ENCODE results near the gene BMERB1. TPM values are rescaled to one million over a fixed set of nuclear protein-coding genes. Genes with fewer than 3 reads are reported as not detected.
"Not testable (repeated sequence)": the region's sequence is repeated elsewhere in the genome, so short reads cannot be mapped to it uniquely, and the experiment has no call there.

Gene BMERB1
- total RNA-seq, 1 donor from 2014 or later = 75.3 TPM

DNA sequence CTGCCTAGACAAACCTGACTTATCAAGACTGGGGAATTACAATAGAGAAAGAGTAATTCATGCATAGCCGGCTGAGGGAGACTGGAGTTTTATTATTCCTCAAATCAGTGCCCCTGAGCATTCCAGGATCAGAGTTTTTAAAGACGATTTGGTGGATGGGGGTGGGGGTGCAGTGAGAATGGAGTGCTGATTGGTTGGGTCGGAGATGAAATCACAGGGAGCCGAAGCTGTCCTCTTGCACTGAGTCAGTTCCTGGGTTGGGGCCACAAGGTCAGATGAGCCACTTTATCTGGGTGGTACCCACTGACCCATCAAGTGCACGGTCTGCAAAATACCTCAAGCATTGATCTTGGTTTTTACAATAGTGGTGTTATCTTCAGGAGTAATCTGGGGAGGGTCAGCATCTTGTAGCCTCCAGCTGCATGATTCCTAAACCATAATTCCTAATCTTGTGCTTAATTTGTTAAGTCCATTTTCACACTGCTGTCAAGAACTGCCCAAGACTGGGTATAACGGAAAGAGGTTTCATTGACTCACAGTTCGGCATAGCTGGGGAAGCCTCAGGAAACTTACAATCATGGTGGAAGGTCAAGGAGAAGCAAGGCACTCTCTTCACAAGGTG is 139.0 kb downstream of the BMERB1 start:
- intact Hi-C loops (cut with micrococcal nuclease) = no loop called here
- Histone ChIP-seq H3K4me3 (no peak overlapping the region), H3K4me1 (peaks cover 12% of the 10 kb centered on the region), H3K27ac (replicated peaks) (no peak overlapping the region), H3K36me3 (peaks cover 5% of the 10 kb centered on the region), H3K9me3 (replicated peaks) (no peaks in the 10 kb centered on the region), H3K27me3 (ENCODE audit: low read depth) (no peaks in the 10 kb centered on the region)
- TF ChIP-seq, protein P1, sequence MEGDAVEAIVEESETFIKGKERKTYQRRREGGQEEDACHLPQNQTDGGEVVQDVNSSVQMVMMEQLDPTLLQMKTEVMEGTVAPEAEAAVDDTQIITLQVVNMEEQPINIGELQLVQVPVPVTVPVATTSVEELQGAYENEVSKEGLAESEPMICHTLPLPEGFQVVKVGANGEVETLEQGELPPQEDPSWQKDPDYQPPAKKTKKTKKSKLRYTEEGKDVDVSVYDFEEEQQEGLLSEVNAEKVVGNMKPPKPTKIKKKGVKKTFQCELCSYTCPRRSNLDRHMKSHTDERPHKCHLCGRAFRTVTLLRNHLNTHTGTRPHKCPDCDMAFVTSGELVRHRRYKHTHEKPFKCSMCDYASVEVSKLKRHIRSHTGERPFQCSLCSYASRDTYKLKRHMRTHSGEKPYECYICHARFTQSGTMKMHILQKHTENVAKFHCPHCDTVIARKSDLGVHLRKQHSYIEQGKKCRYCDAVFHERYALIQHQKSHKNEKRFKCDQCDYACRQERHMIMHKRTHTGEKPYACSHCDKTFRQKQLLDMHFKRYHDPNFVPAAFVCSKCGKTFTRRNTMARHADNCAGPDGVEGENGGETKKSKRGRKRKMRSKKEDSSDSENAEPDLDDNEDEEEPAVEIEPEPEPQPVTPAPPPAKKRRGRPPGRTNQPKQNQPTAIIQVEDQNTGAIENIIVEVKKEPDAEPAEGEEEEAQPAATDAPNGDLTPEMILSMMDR (IDR thresholded peaks at IDR 0.05; ENCODE audit: borderline replicate concordance) = no peak
- DNase-seq = no peak

DNA sequence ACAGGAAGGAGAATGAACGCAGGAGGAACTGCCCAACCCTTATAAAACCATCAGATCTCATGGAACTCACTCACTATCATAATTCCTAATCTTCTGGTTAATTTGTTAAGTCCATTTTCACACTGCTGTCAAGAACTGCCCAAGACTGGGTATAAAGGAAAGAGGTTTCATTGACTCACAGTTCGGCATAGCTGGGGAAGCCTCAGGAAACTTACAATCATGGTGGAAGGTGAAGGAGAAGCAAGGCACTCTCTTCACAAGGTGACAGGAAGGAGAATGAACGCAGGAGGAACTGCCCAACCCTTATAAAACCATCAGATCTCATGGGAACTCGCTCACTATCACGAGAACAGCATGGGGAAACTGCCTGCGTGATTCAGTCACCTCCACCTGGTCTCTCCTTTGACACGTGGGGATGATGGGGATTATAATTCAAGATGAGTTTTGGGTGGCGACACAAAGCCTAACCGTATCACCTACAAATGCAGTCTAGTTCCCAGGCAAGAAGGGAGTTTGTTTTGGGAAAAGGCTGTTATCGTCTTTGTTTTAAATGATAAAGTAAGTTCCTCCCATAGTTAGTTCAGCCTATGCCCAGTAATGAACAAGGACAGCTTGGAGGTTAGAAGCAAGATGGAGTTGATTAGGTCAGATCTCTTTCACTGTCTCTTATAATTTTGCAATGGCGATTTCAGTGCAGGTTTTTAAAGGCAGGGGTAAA is 139.7 kb downstream of the BMERB1 start:
- H3K27me3 ChIP-seq (ENCODE audit: low read depth); H3K4me3 ChIP-seq; H3K9me3 ChIP-seq (replicated peaks); H3K27ac ChIP-seq (replicated peaks); DNase-seq; H3K36me3 ChIP-seq; intact Hi-C loops (cut with micrococcal nuclease): not testable (repeated sequence)
- peaks cover 12% of the 10 kb centered on the region for H3K4me1 ChIP-seq

DNA sequence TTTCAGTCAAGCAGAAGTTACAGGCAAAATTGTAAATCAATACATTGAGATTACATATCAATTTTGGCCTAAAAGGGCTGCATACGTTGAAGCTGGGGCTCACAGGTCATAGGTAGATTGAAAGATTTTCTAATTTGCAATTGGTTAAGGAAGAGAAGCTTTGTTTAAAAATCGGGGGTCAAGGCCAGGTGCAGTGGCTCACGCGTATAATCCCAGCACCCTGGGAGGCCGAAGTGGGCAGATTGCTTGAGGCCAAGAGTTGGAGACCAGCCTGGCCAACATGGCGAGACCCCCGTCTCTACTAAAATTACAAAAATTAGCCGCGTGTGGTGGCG is 140.2 kb downstream of the BMERB1 start:
- intact Hi-C loops (cut with micrococcal nuclease) = no loop called here
- TF ChIP-seq, protein P1 (IDR thresholded peaks at IDR 0.05; ENCODE audit: borderline replicate concordance) = no peak
- DNase-seq = no peak
- Histone ChIP-seq H3K27ac (replicated peaks) (no peak overlapping the region), H3K4me1 (peaks cover 12% of the 10 kb centered on the region), H3K36me3 (no peaks in the 10 kb centered on the region), H3K4me3 (no peak overlapping the region), H3K27me3 (ENCODE audit: low read depth) (no peaks in the 10 kb centered on the region), H3K9me3 (replicated peaks) (no peaks in the 10 kb centered on the region)

DNA sequence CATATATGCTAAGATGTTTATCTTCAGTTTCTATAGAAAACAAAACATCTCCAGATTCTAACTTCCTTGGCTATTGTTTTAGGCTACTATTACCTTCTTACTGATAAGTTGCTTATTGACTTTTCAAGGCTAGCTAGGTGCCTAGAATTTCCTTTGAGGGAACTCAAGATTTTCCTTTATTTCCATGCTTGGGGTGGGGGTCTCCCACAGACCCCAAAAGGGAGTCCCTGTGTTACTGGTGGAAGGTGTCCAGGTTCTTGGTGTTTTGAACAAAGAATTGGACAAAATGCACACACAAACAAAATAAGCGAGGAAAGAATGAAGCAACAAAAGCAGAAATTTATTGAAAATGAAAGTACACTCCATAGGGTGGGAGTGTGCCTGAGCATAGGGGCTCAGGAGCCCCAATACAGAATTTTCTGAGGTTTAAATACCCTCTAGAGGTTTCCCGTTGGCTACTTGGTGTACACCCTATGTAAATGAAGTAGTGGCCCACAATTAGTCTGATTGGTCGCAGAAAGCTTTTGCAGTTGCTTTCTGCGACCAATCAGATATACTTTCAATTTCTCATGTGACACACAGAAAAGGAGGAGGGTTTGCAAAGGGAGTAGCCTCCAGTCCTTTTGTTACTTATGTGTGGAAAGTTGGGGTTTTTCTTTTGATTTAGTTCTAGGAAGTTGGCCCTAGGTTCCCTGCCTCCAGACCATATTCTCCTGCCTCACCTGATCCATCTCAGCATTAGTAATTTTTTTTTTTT is 141.1 kb downstream of the BMERB1 start:
- H3K9me3 ChIP-seq (replicated peaks) = no peaks in the 10 kb centered on the region
- H3K27ac ChIP-seq (replicated peaks) = peak overlapping the region; percentile 44
- no peak for DNase-seq
- intact Hi-C loops (cut with micrococcal nuclease) = no loop called here
- TF ChIP-seq, protein P1 (IDR thresholded peaks at IDR 0.05; ENCODE audit: borderline replicate concordance) = no peak
- H3K36me3 ChIP-seq = no peaks in the 10 kb centered on the region
- H3K27me3 ChIP-seq (ENCODE audit: low read depth) = no peaks in the 10 kb centered on the region
- H3K4me1 ChIP-seq = peaks cover 12% of the 10 kb centered on the region
- no peak overlapping the region for H3K4me3 ChIP-seq

DNA sequence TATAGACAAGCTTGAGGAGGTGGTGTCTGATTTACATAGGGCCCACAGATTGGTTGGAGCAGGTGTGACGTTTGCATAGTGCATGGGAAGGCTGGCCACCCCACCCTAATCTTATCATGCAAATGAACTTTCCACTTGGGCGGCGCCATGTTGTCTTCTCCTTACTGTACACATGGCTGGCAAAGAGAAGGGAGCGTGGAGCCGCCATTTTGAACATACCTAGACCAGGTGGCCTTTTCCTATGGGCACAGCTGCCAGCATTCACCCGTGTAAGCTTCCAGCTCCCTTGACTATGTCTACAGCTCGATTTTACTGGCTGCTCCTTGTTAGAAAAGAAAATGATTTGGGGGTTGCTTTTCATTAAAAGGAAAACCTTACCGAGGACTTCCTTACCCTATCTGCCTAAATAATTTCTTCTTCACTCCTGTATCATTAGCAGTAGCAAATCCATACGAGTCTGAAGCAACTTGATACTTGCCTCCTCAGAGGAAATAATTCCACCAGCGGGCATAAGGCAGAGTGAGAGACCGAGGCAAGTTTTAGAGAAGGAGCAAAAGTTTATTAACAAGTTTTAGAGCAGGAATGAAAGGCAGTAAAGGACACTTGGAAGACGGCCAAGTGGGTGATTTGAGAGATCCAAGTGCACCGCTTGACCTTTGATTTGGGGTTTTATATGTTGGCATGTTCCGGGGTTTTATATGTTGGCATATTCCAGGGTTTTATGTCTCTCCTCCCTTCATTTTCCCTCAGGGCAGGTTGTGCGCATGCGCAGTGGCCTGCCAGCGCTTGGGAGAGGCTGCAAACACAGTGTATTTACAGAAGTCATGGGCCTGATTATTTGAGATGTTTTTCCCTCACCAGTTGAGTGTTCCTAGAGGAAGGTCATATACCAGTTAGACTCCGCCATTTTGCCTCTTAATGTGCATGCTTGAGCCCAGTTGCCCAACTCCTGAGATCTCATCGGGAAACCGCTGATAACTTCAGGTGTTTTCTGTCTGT is 142.9 kb downstream of the BMERB1 start:
- TF ChIP-seq, protein P1 (IDR thresholded peaks at IDR 0.05; ENCODE audit: borderline replicate concordance) = no peak
- peaks cover 25% of the 10 kb centered on the region for H3K4me1 ChIP-seq
- no peaks in the 10 kb centered on the region for H3K9me3 ChIP-seq (replicated peaks)
- H3K27ac ChIP-seq (replicated peaks) = peak overlapping the region; percentile 44
- intact Hi-C loops (cut with micrococcal nuclease) = no loop called here
- H3K27me3 ChIP-seq (ENCODE audit: low read depth) = no peaks in the 10 kb centered on the region
- H3K4me3 ChIP-seq = no peak overlapping the region
- no peak for DNase-seq
- peaks cover 13% of the 10 kb centered on the region for H3K36me3 ChIP-seq
